GM18951 (cell line): ENCODE results near the gene GIGYF2.

Experiments used
- POLR2A ChIP-seq: IDR thresholded peaks from 4 replicates; pipeline ENCODE4 v1.6.1; 2011; ENCODE audit warnings: mild to moderate bottlenecking; ENCODE audit not compliant: insufficient read length, insufficient read depth; ENCODE audit errors: extremely low read depth
- in situ Hi-C: fragments of 300-500 bp; cut with MboI; formaldehyde crosslinking; loops from one replicate; pipeline ENCODE4 v1.12.0; 2022; ENCODE audit warnings: low sequenced_read_pairs, mixed read lengths, inconsistent platforms; ENCODE audit not compliant: unreplicated experiment

The GIGYF2 gene

GRCh38 chr2:232873909-232874641 lies 176.9 kb downstream of the GIGYF2 start:
- no peak for TF ChIP-seq POLR2A
- in situ Hi-C loops = no loop called here

GRCh38 chr2:232874677-232875223 lies 177.6 kb downstream of the GIGYF2 start:
- TF ChIP-seq POLR2A = no peak
- in situ Hi-C loops = no loop called here

- in situ Hi-C loops = no loop called here
- no peak for TF ChIP-seq POLR2A
These were observed 178.4 kb downstream of the GIGYF2 start for GRCh38 chr2:232875256-232876121.

- in situ Hi-C loops = no loop called here
- TF ChIP-seq POLR2A = no peak
These were observed 179.2 kb downstream of the GIGYF2 start for GRCh38 chr2:232876161-232876977.

- in situ Hi-C loops = no loop called here
- no peak for TF ChIP-seq POLR2A
These were observed 179.9 kb downstream of the GIGYF2 start for GRCh38 chr2:232876978-232877441.

- in situ Hi-C loops = no loop called here
- no peak for TF ChIP-seq POLR2A
These were observed 180.9 kb downstream of the GIGYF2 start for GRCh38 chr2:232877940-232878511.

GRCh38 chr2:232878855-232879617 lies 181.9 kb downstream of the GIGYF2 start:
- in situ Hi-C loops = no loop called here
- no peak for TF ChIP-seq POLR2A

GRCh38 chr2:232879618-232880494 lies 182.7 kb downstream of the GIGYF2 start:
- TF ChIP-seq POLR2A = no peak

GRCh38 chr2:232880764-232881351 lies 183.7 kb downstream of the GIGYF2 start:
- no peak for TF ChIP-seq POLR2A
- in situ Hi-C loops = no loop called here

More at GRCh38 chr2:232879618-232880494, 182.7 kb downstream of the GIGYF2 start:
- in situ Hi-C loops = no loop called here

- in situ Hi-C loops = no loop called here
- no peak for TF ChIP-seq POLR2A
These were observed 185.0 kb downstream of the GIGYF2 start for GRCh38 chr2:232882085-232882484.
